IMR-90 (cell line): ENCODE measurements around the gene MADD. TPM values are rescaled to one million over a fixed set of nuclear protein-coding genes. Genes with fewer than 3 reads are reported as not detected.

Experiments used
- ATAC-seq: fragments of 200-7000 bp; cut with Tn5 transposase; 2 replicates; pipeline ENCODE4 v1.9.1; 2020; ENCODE audit warnings: low read depth, mild to moderate bottlenecking, moderate library complexity
- BruUV-seq: library from RNA; stranded (reverse); fragments of 400-500 nt; replicated peaks from 2 replicates; lab custom pipeline; 2021; lab: Mats Ljungman, UMichigan
- CTCF ChIA-PET: fragments of 300-600 bp; formaldehyde crosslinking; extraction: SDS; loops from one replicate; lab custom pipeline; 2021; ENCODE audit warnings: antibody characterized with exemption; lab: Yijun Ruan, JAX
- POLR2A ChIA-PET: fragments of 300-600 bp; sonication (Branson Sonifier 250); formaldehyde crosslinking; loops from one replicate; lab custom pipeline; 2022; ENCODE audit warnings: antibody characterized with exemption; ENCODE audit not compliant: unreplicated experiment; lab: Charles Lee
- DNase-seq: peaks from one replicate; pipeline ENCODE4 v3.0.0; 2013
- H2AFZ ChIP-seq: replicated peaks from 2 replicates; pipeline ENCODE3; 2013; ENCODE audit warnings: low read length, mild to moderate bottlenecking; ENCODE audit not compliant: poor library complexity
- H2AK5ac ChIP-seq: 2 replicates; pipeline ENCODE4 v1.6.1; 2013; ENCODE audit warnings: low read depth, low read length, inconsistent platforms
- H2AK9ac ChIP-seq: replicated peaks from 2 replicates; pipeline ENCODE3; 2013; ENCODE audit warnings: mild to moderate bottlenecking, low read depth, low read length, moderate library complexity; ENCODE audit not compliant: poor library complexity
- H2BK120ac ChIP-seq: 2 replicates; pipeline ENCODE4 v1.6.1; 2013; ENCODE audit warnings: low read depth, low read length, inconsistent platforms
- H2BK15ac ChIP-seq: 3 replicates; pipeline ENCODE4 v1.6.1; 2013; ENCODE audit warnings: low read depth, low read length, inconsistent platforms
- H2BK20ac ChIP-seq: 2 replicates; pipeline ENCODE4 v1.6.1; 2013; ENCODE audit warnings: low read depth, mild to moderate bottlenecking, inconsistent platforms, low read length, moderate library complexity
- H2BK5ac ChIP-seq: 2 replicates; pipeline ENCODE4 v1.6.1; 2013; ENCODE audit warnings: mild to moderate bottlenecking, low read depth, low read length, inconsistent platforms; ENCODE audit not compliant: poor library complexity, severe bottlenecking
- H3K14ac ChIP-seq: replicated peaks from 2 replicates; pipeline ENCODE4 v1.6.1; 2013; ENCODE audit warnings: low read depth, low read length, inconsistent platforms
- H3K18ac ChIP-seq: 2 replicates; pipeline ENCODE4 v1.6.1; 2013; ENCODE audit warnings: low read depth, low read length, control low read depth
- H3K23ac ChIP-seq: 2 replicates; pipeline ENCODE4 v1.6.1; 2013; ENCODE audit warnings: low read depth, low read length, inconsistent platforms
- H3K27ac ChIP-seq: 2 replicates; pipeline ENCODE4 v1.5.1; 2013; ENCODE audit warnings: mild to moderate bottlenecking, control low read depth, low read length; ENCODE audit not compliant: insufficient read depth
- H3K27me3 ChIP-seq: 2 replicates; pipeline ENCODE4 v1.6.1; 2013; ENCODE audit warnings: low read length; ENCODE audit not compliant: control insufficient read depth, insufficient read depth
- H3K36me3 ChIP-seq: 2 replicates; pipeline ENCODE4 v1.6.1; 2013; ENCODE audit warnings: low read length, mixed read lengths; ENCODE audit not compliant: control insufficient read depth, insufficient read depth
- H3K4ac ChIP-seq: 2 replicates; pipeline ENCODE4 v1.6.1; 2013; ENCODE audit warnings: low read depth, low read length, inconsistent platforms
- H3K4me1 ChIP-seq: 2 replicates; pipeline ENCODE4 v1.6.1; 2013; ENCODE audit warnings: low read length, mixed read lengths; ENCODE audit not compliant: control insufficient read depth, insufficient read depth
- H3K4me2 ChIP-seq: 2 replicates; pipeline ENCODE4 v1.6.1; 2013; ENCODE audit warnings: low read depth, mild to moderate bottlenecking, control low read depth, low read length, moderate library complexity
- H3K4me3 ChIP-seq: 2 replicates; pipeline ENCODE4 v1.5.1; 2013; ENCODE audit warnings: low read depth, mild to moderate bottlenecking, control low read depth, low read length, moderate library complexity; ENCODE audit not compliant: insufficient read depth
- H3K56ac ChIP-seq: 2 replicates; pipeline ENCODE4 v1.6.1; 2013; ENCODE audit warnings: low read length, inconsistent platforms; ENCODE audit not compliant: insufficient read depth; ENCODE audit errors: extremely low read depth
- H3K79me1 ChIP-seq, 2 experiments: 2 replicates each; pipeline ENCODE4 v1.6.1; 2013; ENCODE audit warnings: low read length in 2 of 2, inconsistent platforms in 1 of 2, low read depth in 1 of 2
- H3K9ac ChIP-seq: 2 replicates; pipeline ENCODE4 v1.6.1; 2013; ENCODE audit warnings: low read depth, low read length, control low read depth
- H3K9me1 ChIP-seq: 2 replicates; pipeline ENCODE4 v1.6.1; 2013; ENCODE audit warnings: low read length, inconsistent platforms; ENCODE audit not compliant: insufficient read depth
- H3K9me3 ChIP-seq: 2 replicates; pipeline ENCODE4 v1.6.1; 2013; ENCODE audit warnings: low read length; ENCODE audit not compliant: control insufficient read depth, insufficient read depth
- H4K20me1 ChIP-seq: 2 replicates; pipeline ENCODE4 v1.6.1; 2013; ENCODE audit warnings: low read length, inconsistent platforms; ENCODE audit not compliant: insufficient read depth
- H4K5ac ChIP-seq: 2 replicates; pipeline ENCODE4 v1.6.1; 2013; ENCODE audit warnings: mild to moderate bottlenecking, low read depth, low read length, control low read depth
- H4K8ac ChIP-seq, 2 experiments: 2 replicates each; pipeline ENCODE4 v1.6.1; 2013; ENCODE audit warnings: low read depth in 2 of 2, low read length in 2 of 2, control low read depth in 1 of 2, inconsistent platforms in 1 of 2
- H4K91ac ChIP-seq: 2 replicates; pipeline ENCODE4 v1.6.1; 2013; ENCODE audit warnings: low read depth, low read length, inconsistent platforms; ENCODE audit not compliant: insufficient read depth
- BHLHE40 ChIP-seq: fragments of 150-350 bp; IDR thresholded peaks from 2 replicates; pipeline ENCODE4 v1.6.1; 2016; ENCODE audit warnings: mild to moderate bottlenecking, low read depth, low read length
- CEBPB ChIP-seq: IDR thresholded peaks from 2 replicates; pipeline ENCODE4 v1.6.1; 2012; ENCODE audit warnings: low read depth, low read length, improper control_type of control experiment
- CHD1 ChIP-seq: IDR thresholded peaks from 2 replicates; pipeline ENCODE4 v1.6.1; 2012; ENCODE audit warnings: low read depth, low read length, improper control_type of control experiment
- CTCF ChIP-seq: conservative IDR thresholded peaks from 2 replicates; pipeline ENCODE4 v1.5.1; 2012; ENCODE audit warnings: mild to moderate bottlenecking, low read depth, low read length, improper control_type of control experiment
- ELK1 ChIP-seq: fragments of 150-350 bp; IDR thresholded peaks from 2 replicates; pipeline ENCODE4 v1.6.1; 2016; ENCODE audit warnings: low read depth, mild to moderate bottlenecking, low read length, moderate library complexity, borderline replicate concordance
- FOS ChIP-seq: fragments of 150-350 bp; IDR thresholded peaks from 2 replicates; pipeline ENCODE4 v1.6.1; 2016; ENCODE audit warnings: low read depth, low read length
- MAFK ChIP-seq: IDR thresholded peaks from 2 replicates; pipeline ENCODE4 v1.6.1; 2012; ENCODE audit warnings: low read depth, low read length, improper control_type of control experiment
- MAZ ChIP-seq: IDR thresholded peaks from 2 replicates; pipeline ENCODE4 v1.6.1; 2012; ENCODE audit warnings: low read depth, mild to moderate bottlenecking, low read length, improper control_type of control experiment, moderate library complexity, borderline replicate concordance
- MXI1 ChIP-seq: IDR thresholded peaks from 2 replicates; pipeline ENCODE4 v1.6.1; 2012; ENCODE audit warnings: low read depth, mild to moderate bottlenecking, low read length, moderate library complexity, borderline replicate concordance
- NFE2L2 ChIP-seq: fragments of 150-350 bp; IDR thresholded peaks from 2 replicates; pipeline ENCODE4 v1.6.1; 2016; ENCODE audit warnings: low read depth, mild to moderate bottlenecking, low read length
- POLR2A ChIP-seq: IDR thresholded peaks from 2 replicates; pipeline ENCODE4 v1.6.1; 2012; ENCODE audit warnings: mild to moderate bottlenecking, low read depth, low read length
- RAD21 ChIP-seq: IDR thresholded peaks from 2 replicates; pipeline ENCODE4 v1.6.1; 2012; ENCODE audit warnings: low read length, improper control_type of control experiment
- RCOR1 ChIP-seq: IDR thresholded peaks from 2 replicates; pipeline ENCODE4 v1.6.1; 2012; ENCODE audit warnings: mild to moderate bottlenecking, low read length, improper control_type of control experiment; ENCODE audit not compliant: insufficient replicate concordance
- RFX5 ChIP-seq: IDR thresholded peaks from 2 replicates; pipeline ENCODE4 v1.8.0; 2012; ENCODE audit warnings: low read depth, mild to moderate bottlenecking, low read length, moderate library complexity
- SMC3 ChIP-seq: fragments of 150-350 bp; IDR thresholded peaks from 2 replicates; pipeline ENCODE4 v1.6.1; 2016; ENCODE audit warnings: low read depth, mild to moderate bottlenecking, antibody characterized with exemption, low read length, moderate library complexity
- USF2 ChIP-seq: fragments of 150-350 bp; IDR thresholded peaks from 2 replicates; pipeline ENCODE4 v1.6.1; 2017; ENCODE audit warnings: mild to moderate bottlenecking, antibody characterized with exemption, low read length, low read depth
- WGBS, 2 experiments: methylation state at CpG; one replicate each; pipeline versions ENCODE4 v1.1.5 to v1.1.7; 2013; ENCODE audit warnings: missing lambda C conversion rate in 2 of 2; ENCODE audit not compliant: insufficient read length in 1 of 2; ENCODE audit errors: extremely low coverage in 2 of 2; 5-methylcytosine and 5-hydroxymethylcytosine counted together
- dilution Hi-C: fragments of 300-500 bp; cut with HindIII; formaldehyde crosslinking; loops from one replicate; pipeline ENCODE4 v1.14.3; 2018; ENCODE audit warnings: low sequenced_read_pairs; ENCODE audit not compliant: unreplicated experiment
- in situ Hi-C: fragments of 300-500 bp; cut with MboI; formaldehyde crosslinking; loops from 3 replicates; pipeline ENCODE4 v1.14.3; 2019; ENCODE audit warnings: low sequenced_read_pairs, inconsistent platforms, mixed read lengths
- intact Hi-C: fragments of 100-400 bp; cut with micrococcal nuclease; formaldehyde crosslinking; loops from 2 replicates; pipeline ENCODE4 v1.10.0; 2022
- polyA plus RNA-seq, 3 experiments: library from polyadenylated mRNA; depleted of rRNA; stranded (reverse); fragments of >200 nt; gene quantifications; 2 replicates each; pipeline ENCODE4 v1.2.3, GENCODE V29; 2012; ENCODE audit warnings: low replicate concordance in 1 of 3
- total RNA-seq: library from RNA; depleted of rRNA; stranded (reverse); fragments of >200 nt; gene quantifications from 2 replicates; pipeline ENCODE4 v1.2.3, GENCODE V29; 2012

MADD gene
- total and polyA plus RNA-seq, 2 of the 4 experiments (the other 2 are of a cell fraction), result 13.3 to 16.4 TPM

- intact Hi-C loops, result no loop called here
- Histone ChIP-seq H2AK5ac (no peak overlapping the region), H3K27ac (no peak overlapping the region), H2BK120ac (no peak overlapping the region), H4K5ac (no peak overlapping the region), H3K23ac (no peak overlapping the region), H3K4me1 (peaks cover 5% of the 10 kb centered on the region), H2AFZ (no peak overlapping the region), H3K36me3 (peaks cover 29% of the 10 kb centered on the region), H3K9me1 (peaks cover 4% of the 10 kb centered on the region; the same call in 1 of the 2 replicates), H3K79me1 (peaks cover 9 to 27% of the 10 kb centered on the region in 2 experiments; a peak in 3 of 4 replicates), H4K20me1 (0 out of 2 replicates have a peak, but pooled peaks cover 4% of the 10 kb centered on the region), H3K4me2 (no peak overlapping the region), H3K9ac (no peak overlapping the region), H3K4ac (no peak overlapping the region), H4K8ac (no peak overlapping the region), H3K27me3 (no peaks in the 10 kb centered on the region), H4K91ac (no peak overlapping the region), H3K9me3 (no peaks in the 10 kb centered on the region), H2BK15ac (no peak overlapping the region), H3K18ac (no peak overlapping the region), H3K4me3 (no peak overlapping the region), H2BK20ac (no peak overlapping the region), H2AK9ac (no peak overlapping the region), H2BK5ac (no peak overlapping the region), H3K14ac (no peak overlapping the region), H3K56ac (no peak overlapping the region)
- 93% methylated on average over 6 of the region's 8 CpGs; no CpG with 5 or more reads in 1 of the 2 experiments for WGBS, 2 experiments
- TF ChIP-seq MXI1, result no peak
- TF ChIP-seq BHLHE40, result no peak
- TF ChIP-seq FOS, result no peak
- no peak for TF ChIP-seq POLR2A
- TF ChIP-seq SMC3, result no peak
- no peak for TF ChIP-seq RCOR1
- no peak for TF ChIP-seq RFX5
- no peak for TF ChIP-seq MAFK
- no peak for TF ChIP-seq RAD21
- TF ChIP-seq CEBPB, result no peak
- no peak for TF ChIP-seq CTCF
- no peak for TF ChIP-seq CHD1
- no peak for TF ChIP-seq ELK1
- TF ChIP-seq NFE2L2, result no peak
- TF ChIP-seq MAZ, result no peak
- no peak for TF ChIP-seq USF2
- ChIA-PET POLR2A (no interaction called here), CTCF (interaction anchor here (0.6 to 1.1 kb wide), 3 partner anchors 13 to 42 kb away, joined by 3 to 4 read pairs (median 3); no protein-coding TSS in a partner anchor)
- dilution Hi-C loops, result no loop called here
- no peak for ATAC-seq
- in situ Hi-C loops, result no loop called here
- no TSS peak for BruUV-seq
- no peak for DNase-seq
Observed at GRCh38 chr11:47229161-47229560, 40.8 kb upstream of the MADD start.
